HG02973 (cell line): ENCODE data around the gene ADAM11.
"Not testable (repeated sequence)": the region's sequence is repeated elsewhere in the genome, so short reads cannot be mapped to it uniquely, and the experiment has no call there.

ENCODE experiments used
- ATAC-seq: cut with Tn5 transposase; IDR thresholded peaks from one replicate; pipeline ENCODE4 v1.9.1; 2021; ENCODE audit warnings: moderate library complexity; ENCODE audit not compliant: unreplicated experiment

Gene ADAM11, protein sequence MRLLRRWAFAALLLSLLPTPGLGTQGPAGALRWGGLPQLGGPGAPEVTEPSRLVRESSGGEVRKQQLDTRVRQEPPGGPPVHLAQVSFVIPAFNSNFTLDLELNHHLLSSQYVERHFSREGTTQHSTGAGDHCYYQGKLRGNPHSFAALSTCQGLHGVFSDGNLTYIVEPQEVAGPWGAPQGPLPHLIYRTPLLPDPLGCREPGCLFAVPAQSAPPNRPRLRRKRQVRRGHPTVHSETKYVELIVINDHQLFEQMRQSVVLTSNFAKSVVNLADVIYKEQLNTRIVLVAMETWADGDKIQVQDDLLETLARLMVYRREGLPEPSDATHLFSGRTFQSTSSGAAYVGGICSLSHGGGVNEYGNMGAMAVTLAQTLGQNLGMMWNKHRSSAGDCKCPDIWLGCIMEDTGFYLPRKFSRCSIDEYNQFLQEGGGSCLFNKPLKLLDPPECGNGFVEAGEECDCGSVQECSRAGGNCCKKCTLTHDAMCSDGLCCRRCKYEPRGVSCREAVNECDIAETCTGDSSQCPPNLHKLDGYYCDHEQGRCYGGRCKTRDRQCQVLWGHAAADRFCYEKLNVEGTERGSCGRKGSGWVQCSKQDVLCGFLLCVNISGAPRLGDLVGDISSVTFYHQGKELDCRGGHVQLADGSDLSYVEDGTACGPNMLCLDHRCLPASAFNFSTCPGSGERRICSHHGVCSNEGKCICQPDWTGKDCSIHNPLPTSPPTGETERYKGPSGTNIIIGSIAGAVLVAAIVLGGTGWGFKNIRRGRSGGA

DNA sequence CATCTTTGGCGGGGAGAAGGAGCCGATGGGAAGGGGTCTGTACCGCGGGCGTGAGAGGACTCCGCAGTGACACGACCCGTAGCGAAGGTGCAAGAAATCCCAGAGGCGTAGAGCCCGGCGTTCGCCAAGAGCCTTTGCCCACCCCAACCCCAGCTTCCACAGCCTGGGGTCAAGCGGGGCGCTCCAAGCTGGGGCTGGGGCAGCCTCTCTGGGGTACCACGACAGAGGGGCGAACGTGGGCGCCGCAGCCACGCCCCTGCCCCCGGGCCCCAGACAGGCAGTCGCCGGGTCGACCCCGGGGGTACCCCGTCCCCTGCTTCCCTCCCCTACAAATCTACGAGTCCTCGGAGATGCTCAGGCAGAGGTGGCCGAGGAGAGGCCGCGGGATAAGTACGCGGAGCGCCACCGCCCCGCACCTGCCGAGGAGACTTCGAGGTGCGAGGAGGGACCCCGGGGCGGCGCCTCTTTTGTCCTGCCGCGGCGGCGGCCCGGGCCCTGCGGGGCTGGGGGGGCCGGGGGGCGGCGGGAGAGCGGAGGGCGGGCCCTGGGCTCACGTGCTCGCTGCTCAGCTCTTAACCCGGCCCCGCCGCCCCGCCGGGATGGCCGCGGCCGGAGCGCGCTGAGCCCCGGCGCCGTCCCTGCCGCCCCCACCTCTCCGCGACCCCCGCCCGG, at the start of gene ADAM11:
ADAM11 (plus strand) TSS at position 575 of the 672 bp plus-strand sequence. CDS start 212 bp downstream, outside the sequence.
- ATAC-seq = no peak

DNA sequence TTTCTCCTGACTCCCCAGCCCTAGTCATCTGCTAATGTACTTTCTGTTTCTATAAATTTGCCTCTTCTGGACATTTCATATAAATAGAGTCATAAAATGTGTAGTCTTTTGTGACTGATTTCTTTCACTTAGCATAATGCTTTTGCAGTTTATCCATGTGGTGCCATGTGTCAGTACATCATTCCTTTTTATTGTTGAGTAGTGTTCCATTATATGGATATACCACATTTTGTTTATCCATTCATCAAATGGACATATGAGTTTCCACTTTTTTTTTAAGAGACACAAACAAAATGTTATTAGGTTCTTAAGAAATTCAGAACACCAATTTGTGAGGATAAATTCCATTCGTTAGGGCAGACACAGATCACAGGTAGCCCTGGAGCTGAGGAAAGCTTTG, 39.3 kb upstream of the ADAM11 start:
- ATAC-seq = no peak

DNA sequence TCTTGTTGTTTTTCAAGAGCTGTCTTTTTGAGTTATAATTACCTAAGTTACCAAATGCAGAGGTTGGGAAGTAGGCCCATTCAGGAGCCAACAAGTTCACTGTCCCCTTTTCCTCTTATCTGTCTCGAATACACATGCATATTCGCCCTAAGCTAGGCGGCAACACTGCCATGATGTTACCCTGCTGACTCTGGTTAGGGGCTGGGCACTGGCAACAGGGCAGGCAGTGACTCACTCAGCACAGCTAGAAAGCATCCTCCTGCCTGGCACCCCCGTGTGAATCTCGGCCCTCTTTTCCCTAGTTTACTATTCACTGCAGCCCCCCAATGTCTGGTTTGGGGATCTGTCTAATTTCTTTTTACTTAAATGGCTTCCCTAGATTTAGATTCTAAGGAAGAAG, 36.5 kb upstream of the ADAM11 start:
- no peak for ATAC-seq

DNA sequence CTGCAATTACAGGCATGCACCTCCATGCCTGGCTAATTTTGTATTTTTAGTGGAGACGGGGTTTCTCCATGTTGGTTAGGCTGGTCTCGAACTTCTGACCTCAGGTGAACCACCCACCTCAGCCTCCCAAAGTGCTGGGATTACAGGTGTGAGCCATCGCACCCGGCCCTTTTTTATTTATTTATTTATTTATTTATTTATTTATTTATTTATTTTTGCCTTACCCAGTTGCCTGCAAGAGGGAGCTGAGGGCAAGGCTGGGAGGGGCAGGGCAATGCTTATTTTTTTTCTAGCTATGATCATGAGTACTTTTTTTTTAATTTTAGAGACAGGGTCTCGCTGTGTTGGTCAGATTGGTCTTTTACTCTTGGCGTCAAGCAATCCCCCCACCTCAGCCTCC, 32.7 kb upstream of the ADAM11 start:
- ATAC-seq = not testable (repeated sequence)

DNA sequence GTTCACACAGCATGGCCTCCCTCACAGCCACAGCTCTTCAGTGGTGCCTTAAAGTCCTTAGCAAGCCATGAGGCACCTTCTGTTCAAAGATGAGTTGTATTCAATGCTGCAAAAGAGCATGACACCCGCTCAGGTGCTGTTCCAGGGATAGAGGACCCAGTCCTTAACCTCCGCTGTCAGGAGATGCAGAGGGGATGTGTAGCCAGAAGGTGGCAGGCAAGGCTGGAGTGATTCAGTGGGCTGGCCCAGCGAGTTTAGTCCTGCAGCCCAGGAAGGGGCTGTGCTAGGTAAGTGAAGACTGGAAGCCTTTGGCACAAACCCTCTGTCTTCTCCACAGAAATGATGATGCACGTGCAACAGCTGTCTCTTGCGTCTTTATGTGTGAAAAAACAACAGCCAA, 25.0 kb upstream of the ADAM11 start:
- ATAC-seq = no peak

DNA sequence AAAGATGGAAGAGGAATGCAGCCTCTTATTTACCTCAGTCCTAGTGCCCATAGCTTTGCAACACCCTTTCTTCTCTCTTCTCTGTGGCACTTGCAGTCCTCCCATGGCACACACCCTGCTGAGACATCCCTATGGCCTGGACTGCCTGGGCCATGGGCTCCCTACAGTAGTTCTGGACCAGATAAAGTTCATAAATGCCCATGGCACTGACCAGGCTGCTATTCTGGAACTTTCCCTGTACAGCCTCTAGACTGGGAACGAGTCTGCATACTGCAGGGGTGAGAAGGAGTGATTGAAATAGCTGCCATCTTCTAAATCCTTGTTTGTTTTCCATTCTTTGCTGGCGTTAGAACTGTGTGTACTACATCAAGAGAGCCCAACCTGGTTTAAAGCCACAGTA, 24.5 kb upstream of the ADAM11 start:
- no peak for ATAC-seq

DNA sequence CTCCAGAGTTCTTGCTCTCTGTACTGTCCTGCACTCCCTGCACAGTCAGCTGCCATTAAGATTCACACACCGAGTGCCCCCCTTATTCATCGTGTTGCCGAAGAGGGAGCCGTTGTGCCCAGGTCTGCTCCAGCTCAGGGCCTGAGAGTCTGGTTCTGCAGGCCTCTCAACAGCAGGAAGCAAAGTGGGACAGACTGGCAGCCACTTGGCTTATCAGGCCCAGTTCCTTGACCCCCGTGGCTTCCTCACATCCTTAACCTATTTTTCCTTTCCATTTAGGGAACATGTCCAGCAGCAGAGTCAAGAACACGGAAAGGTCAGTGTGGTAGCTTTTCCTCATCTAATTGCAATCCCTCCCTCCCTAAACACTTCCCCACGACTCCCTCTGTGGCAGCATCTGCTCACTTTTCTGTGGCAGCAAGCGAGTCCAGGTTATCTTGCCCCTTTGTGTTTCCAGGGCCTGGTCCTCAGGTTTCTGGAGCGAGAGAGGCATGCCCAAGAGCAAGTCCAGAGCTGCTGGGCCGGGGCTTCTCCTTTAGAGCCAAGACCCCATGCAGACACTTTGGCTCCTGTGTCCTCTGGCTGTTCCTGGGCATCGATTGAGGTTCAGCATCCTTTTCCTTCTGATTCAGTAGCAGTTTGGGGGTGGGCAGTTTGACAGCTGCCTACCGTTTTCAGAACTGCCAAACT, 22.1 kb upstream of the ADAM11 start:
- no peak for ATAC-seq

DNA sequence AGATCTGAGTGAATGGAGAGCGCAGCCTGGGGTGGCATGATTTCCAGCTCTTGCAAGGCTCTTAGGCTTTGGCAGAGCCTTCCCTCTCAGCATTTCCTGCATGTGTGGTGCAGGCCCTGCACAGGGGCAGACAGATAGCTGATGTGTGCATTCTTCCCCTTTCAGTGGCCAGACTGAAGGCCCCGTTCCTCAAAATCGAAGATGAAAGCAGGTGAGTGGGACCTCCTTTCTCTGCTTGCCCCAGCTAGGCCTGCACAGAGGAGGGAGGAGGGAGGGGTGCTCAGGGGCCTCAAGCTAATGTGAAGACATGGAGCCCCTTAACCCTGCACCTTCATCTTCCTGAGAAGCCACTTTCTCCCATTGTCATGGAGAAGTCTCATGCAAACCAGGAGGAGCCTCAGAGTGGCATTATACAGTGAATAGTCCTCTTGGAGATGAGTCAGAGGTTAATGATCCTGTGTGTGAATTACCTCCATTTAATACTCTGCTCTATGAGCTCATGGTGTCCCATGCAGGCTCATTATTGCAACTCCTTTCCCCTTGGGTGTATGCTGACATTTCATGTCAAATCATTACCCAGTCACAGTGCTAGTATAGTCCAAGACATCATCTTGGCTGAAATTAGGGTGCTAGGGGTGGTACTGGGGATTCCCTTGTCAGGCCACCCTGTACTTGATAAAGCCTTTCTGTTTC, 20.4 kb upstream of the ADAM11 start:
- no peak for ATAC-seq

DNA sequence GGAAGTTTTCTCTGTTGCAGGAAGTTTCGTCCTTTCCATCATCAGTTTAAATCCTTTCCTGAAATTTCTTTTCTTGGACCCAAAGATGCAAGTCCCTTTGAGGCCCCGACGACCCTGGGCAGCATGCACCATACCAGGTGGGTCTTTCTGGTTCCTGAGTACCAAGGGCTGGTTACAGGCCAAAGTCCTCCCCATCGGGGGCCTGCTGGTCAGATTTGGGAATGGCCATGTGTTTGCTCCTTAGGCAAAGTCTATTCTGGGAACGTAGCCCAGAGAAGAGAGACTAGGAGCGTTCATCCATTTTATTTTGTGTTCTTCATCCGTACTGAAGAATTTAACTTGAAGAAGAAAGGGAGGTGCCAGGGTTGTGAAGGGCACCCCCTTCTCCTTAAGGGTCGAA, 17.5 kb upstream of the ADAM11 start:
- no peak for ATAC-seq

DNA sequence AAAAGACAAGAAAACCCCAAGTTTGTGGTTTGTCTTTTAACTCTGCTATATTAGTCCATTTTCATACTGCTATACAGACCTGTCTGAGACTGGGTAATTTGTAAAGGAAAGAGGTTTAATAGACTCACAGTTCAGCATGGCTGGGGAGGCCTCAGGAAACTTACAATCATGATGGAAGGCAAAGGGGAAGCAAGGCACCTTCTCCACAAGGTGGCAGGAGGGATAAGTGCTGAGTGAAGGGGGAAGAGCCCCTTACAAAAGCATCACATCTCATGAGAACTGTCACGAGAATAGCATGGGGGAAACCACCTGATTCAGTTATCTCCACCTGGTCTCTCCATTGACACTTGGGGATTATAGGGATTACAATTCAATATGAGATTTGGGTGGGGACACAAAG, 13.5 kb upstream of the ADAM11 start:
- no peak for ATAC-seq

DNA sequence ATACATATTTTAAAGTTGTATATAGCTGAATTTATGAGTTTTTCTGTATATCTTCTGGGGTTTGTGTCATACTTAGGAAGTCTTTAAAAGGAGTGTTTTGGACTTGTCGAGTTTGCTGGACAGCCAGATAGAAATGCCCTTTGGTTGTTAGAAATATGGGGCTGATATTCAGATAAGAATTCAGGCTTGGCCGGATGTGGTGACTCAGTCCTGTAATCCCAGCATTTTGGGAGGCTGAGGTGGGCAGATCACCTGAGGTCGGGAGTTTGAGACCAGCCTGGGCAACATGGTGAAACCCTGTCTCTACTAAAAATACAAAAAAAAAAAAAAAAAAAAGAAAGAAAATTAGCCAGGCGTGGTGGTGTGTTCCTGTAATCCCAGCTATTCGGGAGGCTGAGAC, 13.1 kb upstream of the ADAM11 start:
- not testable (repeated sequence) for ATAC-seq

DNA sequence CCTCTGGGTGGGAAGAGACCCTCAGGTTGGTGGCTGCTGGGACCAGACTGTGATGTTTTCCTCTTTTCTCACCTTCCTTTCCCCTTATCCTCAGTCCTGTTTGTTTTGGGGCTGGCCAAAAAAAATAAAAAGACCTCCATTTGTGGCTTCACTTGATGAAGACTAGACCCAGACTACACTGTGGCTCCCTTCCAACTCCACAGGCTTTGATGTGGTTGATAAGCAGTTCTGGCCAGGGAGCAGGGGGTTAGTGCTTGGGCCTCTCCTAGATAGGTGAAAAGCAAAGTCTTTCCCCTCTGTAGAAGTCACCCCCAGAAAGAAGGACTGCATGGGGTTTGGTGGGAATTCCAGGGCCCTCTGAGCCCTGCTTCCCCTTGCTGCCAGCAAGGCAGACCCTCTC, 11.2 kb upstream of the ADAM11 start:
- ATAC-seq = no peak

DNA sequence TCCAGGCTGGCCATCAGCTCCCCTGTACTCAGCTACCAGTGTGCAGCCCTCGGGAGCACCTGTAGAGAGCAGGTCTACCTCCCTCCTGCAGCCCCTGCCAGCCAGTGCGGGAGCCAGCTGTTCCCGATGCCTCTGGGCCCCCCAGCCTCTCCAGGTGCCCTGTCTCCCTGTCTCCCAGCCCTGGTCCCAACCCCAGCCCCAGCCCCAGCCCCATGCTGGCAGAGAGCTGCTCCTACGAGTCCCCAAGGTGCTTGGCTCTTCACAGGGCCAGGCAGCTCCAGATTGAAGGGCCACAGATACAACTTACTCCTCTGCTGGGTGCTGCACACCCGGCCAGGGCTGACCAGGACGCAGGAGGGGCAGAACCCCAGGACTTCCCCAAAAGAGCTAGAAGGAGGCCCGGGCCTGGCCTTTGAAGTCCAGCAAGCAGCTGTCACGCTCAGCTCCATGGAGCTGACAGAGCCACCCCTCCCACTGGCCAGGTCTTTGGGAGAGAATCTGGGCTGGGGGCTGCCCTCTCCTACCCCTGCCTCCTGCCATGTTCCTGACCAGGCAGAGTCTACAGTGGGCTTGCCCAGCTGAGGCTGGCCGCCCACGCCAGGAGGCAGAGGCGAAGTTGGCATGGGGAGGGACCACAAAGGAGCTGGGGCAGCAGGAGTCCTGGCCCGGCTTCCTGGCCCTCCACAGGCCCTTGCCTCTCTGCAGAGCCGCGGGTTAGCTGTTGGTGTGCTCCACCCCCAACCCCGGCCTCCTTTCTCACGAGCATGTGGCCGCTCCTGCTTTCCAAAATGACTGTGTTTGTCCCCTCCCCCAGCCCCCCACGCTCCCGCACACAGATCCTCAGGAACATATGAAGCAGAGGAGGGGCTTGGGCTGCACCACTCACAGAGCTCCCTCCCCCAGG, 9.5 kb upstream of the ADAM11 start:
- no peak for ATAC-seq

DNA sequence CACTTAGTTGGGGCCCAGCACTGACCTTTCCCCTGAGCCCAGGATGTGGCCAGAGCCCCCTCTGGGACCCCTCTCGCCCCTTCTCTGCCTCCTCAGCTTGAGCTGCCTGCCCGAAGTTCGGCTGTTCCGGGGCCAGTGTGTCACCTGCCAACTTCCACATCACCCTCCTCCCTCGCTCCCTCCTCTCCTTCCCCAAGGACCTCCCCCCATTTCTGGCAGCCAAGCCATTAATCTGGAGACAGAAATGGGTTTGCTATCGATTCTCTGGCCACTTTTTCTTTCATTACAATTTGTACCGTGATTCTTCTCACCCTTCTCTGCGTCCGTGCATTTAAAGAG, 8.8 kb upstream of the ADAM11 start:
- ATAC-seq = no peak

DNA sequence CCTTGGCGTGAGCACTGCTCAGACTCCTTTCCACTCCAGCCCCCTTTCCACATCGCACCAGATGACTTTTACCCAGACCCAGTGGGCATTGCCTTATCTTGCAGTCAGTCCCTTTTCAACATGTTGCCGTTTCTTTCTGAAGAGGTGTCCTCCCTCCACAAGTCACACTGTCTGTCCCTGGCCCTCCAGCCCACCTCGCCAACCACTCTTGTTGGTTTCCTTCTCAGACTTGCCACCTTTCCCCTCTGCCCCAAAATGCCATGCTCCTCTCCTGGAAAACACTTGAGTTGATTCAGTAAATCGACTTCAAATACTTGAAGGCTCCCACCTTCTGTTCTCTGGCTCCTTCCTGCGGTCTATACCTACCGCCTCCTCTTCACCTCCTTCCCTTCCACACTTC, 7.5 kb upstream of the ADAM11 start:
- ATAC-seq = no peak

DNA sequence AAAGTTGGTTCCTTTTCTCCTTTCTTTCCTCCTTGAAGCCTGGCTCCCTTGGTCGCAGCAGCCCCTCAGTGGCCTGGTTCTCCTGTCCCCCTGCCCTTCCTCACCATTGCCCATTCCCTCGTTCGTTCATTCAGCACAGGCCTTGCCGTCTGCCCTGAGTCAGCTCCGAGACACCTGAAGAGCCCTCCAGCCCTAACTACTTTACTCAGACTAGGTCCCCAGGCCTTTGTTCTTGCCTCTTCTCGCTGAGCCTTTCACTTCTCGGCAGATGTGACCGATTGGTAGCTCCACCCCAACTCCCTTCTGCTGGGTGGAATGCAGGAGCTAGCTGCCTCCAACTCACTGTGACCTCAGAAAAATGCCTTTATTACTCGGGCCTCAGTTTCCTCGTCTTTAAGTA, 7.0 kb upstream of the ADAM11 start:
- ATAC-seq = no peak

DNA sequence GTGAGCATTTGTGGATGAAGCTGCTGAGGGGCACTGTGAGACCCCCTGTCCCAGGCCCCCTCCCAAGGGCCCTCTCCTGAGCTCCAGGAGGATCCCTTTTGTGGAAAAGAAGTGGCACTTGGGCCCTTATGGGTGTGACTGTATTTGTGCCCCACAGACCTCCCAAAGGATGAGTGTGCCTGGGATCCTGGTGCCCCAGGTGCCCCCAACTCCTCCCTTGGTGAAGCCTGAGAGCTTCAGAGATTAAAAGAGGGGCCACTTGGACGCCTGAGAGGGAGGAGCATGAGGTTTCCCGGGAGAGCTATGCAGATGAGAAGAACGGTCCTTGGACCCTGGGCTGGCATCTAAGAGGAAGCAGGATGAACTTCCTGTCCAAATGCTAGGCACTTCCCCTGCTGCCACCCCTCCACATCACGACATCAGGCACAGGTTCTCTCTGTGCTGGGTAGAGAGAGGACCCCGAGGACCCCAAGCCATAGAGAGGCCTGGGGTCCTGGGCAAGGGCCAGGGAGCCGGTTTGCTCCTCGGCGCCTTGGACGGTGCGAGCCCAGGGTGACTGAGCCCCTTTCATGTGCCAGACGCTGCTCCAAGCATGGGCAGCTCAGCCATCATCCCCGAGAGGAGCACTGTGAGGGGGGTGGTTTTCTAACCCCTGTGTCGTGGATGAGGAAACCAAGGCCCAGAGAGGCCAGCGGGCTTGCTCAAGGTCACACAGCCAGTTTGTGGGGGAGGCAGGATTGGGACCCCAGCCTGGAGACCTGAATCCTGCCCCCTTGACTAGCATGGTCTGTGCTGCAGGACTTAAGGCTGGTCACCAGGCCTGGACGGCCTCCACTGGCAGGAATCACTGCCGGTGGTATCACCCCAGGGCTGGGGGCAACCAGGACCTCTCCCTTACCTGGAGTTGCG, 5.6 kb upstream of the ADAM11 start:
- no peak for ATAC-seq

DNA sequence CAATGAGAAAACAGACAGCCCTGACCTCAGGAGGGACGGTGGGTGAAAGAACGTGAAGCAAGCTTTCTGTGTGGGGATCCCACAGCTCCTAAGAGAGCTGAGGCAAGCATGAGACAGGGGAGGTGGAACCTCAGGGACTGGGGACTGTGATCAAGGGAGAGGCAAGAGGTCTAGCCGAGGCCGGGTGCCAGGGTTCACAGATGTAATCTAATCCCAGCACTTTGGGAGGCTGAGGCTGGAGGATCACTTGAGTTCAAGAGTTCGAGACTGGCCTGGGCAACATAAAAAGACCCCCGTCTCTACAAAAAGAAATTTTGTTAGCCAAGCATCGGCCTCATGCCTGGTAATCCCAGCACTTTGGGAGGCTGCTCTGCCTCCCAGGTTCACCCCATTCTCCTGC, 4.5 kb upstream of the ADAM11 start:
- ATAC-seq = no peak

DNA sequence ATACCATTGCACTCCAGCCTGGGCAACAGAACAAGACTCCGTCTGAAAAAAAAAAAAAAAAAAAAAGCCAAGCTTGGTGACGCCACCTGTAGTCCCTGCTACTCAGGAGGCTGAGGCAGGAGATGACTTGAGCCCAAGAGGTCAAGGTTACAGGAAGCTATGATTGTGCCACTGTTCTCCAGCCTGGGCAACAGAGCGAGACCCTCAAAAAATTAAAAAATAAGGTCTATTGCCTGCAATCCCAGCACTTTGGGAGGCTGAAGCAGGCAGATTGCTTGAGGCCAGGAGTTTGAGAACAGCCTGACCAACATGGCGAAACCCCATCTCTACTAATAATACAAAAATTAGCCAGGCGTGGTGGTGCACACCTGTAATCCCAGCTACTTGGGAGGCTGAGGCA, 3.6 kb upstream of the ADAM11 start:
- ATAC-seq = not testable (repeated sequence)
